Measurements from ENCODE around the gene POLDIP2. TPM values are rescaled to one million over a fixed set of nuclear protein-coding genes. Genes with fewer than 3 reads are reported as not detected.
A peak's percentile ranks its signal among the peaks of the same experiment; 100 is the strongest.

The POLDIP2 gene
- total and polyA plus RNA-seq, 2 donors (not counting 3 experiments of a cell fraction or from before 2014, with no cell fraction given) = 82.6 to 85.2 TPM

DNA sequence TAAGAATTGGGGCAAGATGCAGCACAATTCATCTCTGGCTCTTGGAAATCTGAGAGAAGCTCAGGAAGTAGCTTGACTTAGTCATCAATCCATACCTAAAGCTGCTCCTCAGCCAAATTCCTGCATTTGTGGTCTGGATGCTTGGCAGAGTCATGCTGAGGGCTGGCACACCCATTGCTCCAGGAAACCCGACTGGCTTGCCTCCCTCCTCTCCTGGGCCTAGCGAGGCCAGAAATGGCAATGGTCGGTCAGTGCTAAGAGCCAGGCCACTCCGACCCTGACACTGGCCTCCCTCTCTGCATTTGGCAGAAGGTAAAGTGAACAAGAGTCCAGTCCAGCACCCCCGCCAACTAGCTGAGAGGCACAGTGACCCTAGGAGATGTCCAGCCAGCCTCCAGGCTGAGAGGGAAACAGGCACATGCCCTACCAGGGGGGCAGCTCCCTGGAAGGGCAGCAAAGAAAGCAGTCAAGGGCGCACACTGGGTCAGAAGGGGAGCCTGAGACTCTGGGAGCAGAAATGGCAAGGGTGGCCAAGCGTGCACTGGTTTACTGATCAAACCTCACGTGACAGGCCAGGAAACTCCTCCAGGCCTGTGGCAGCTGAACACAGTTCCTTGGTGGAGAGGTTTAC lies 10.0 kb downstream of the POLDIP2 start:
- H3K27me3 ChIP-seq (ENCODE audit: control insufficient read depth in 2 of 2, insufficient read depth in 2 of 2, low read length in 2 of 2) = no peaks in the 10 kb centered on the region
- no peaks in the 10 kb centered on the region for H3K79me2 ChIP-seq (ENCODE audit: control insufficient read depth, insufficient read depth, low read length)
- peaks cover 32% of the 10 kb centered on the region for H3K4me1 ChIP-seq (ENCODE audit: control insufficient read depth, extremely low read depth, insufficient read depth, low read length)
- no peak overlapping the region for H3K4me3 ChIP-seq (replicated peaks in 1 of 3; ENCODE audit: insufficient read depth in 1 of 3, low read depth in 1 of 3, low read length in 3 of 3)
- H4K20me1 ChIP-seq (replicated peaks; ENCODE audit: control insufficient read depth, extremely low read depth, insufficient read depth, low read length) = no peaks in the 10 kb centered on the region
- TSS peak; percentile 29 for BruUV-seq (replicated peaks)
- peaks cover 22 to 38% of the 10 kb centered on the region in 2 experiments for H3K36me3 ChIP-seq (ENCODE audit: control insufficient read depth in 2 of 2, extremely low read depth in 1 of 2, insufficient read depth in 2 of 2, low read length in 2 of 2)
- peak overlapping the region; percentile 88 for H3K27ac ChIP-seq (ENCODE audit: insufficient read depth, low read depth, low read length)
- FAIRE-seq (peak; percentile 97), DNase-seq (ENCODE audit: low read depth, low spot score) (no peak)
- dilution Hi-C loops (cut with MboI; ENCODE audit: extremely low pct_ligation_motif_present, low sequenced_read_pairs) = no loop called here
- TF ChIP-seq JUN (IDR thresholded peaks at IDR 0.05; ENCODE audit: borderline replicate concordance, insufficient read depth, insufficient read length, low read depth) = peak; percentile 35
- no peak for TF ChIP-seq GATA2 (IDR thresholded peaks at IDR 0.05; ENCODE audit: insufficient read depth, insufficient read length, low read depth, low read length)
- TF ChIP-seq POLR2A (IDR thresholded peaks at IDR 0.05; ENCODE audit: low read depth, low read length) = peak; percentile 53
- TF ChIP-seq POLR2AphosphoS5 (IDR thresholded peaks at IDR 0.05; ENCODE audit: insufficient read depth, low read depth, low read length) = no peak
- TF ChIP-seq FOS (IDR thresholded peaks at IDR 0.05; ENCODE audit: borderline replicate concordance, insufficient read depth, low read length) = peak; percentile 51
- H3K9ac ChIP-seq (replicated peaks; ENCODE audit: extremely low read depth, insufficient read depth, low read length) = peak overlapping the region; percentile 60
- intact Hi-C loops (cut with micrococcal nuclease) = loop anchor here (1.0 to 2.0 kb wide), 6 partner anchors 9 to 542 kb away; partner anchors contain the start of genes LYRM9 and TMEM97
- POLR2A ChIA-PET = interaction anchor here (1.3 to 3.3 kb wide), 3 partner anchors 10 to 23 kb away, joined by 4 to 34 read pairs (median 13); partner anchors contain the start of genes IFT20, POLDIP2, SARM1 and TNFAIP1
- peak overlapping the region; percentile 39 for H3K4me2 ChIP-seq (ENCODE audit: insufficient read depth, low read length)
- no peaks in the 10 kb centered on the region for H3K9me3 ChIP-seq (replicated peaks; ENCODE audit: control insufficient read depth, insufficient read depth, low read length)
- CTCF ChIA-PET = interaction anchor here (0.9 to 3.9 kb wide), 11 partner anchors 9 to 587 kb away, joined by 3 to 31 read pairs (median 9); partner anchors contain the start of genes IFT20, LYRM9, POLDIP2 and TNFAIP1
- no peak overlapping the region for H2AFZ ChIP-seq (ENCODE audit: low read depth, low read length)
- no peaks in the 10 kb centered on the region for H3K9me1 ChIP-seq (replicated peaks; ENCODE audit: control insufficient read depth, extremely low read depth, insufficient read depth, low read length)

DNA sequence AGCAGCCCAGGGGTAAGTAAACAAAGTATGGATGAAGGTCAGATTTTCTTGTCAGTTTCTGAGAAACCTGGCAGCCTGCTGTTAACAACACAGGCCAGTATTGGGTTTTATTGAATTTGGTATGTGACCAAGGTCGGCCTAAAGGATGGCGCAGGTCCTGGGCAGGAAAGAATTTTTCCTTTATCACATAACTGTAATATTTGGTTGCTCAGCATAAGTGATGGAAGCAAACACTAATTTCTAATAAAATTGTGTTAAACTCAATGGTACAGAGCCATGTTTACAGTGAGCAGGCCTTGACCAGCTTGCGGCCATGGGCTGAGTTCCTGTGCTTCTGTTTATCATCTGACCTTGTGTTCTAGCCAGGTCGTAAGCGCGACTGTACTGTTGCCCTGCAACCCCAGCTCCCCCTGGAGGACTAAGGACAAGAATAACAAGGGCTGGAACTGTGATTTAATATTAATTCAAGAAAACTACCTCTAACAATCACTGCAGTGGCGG lies 10.5 kb downstream of the POLDIP2 start:
- FAIRE-seq = no peak
- no peak overlapping the region for H2AFZ ChIP-seq (ENCODE audit: low read depth, low read length)
- no peaks in the 10 kb centered on the region for H3K79me2 ChIP-seq (ENCODE audit: control insufficient read depth, insufficient read depth, low read length)
- dilution Hi-C loops (cut with MboI; ENCODE audit: extremely low pct_ligation_motif_present, low sequenced_read_pairs) = no loop called here
- peak overlapping the region; percentile 60 for H3K9ac ChIP-seq (replicated peaks; ENCODE audit: extremely low read depth, insufficient read depth, low read length)
- peaks cover 32% of the 10 kb centered on the region for H3K4me1 ChIP-seq (ENCODE audit: control insufficient read depth, extremely low read depth, insufficient read depth, low read length)
- no peaks in the 10 kb centered on the region for H4K20me1 ChIP-seq (replicated peaks; ENCODE audit: control insufficient read depth, extremely low read depth, insufficient read depth, low read length)
- H3K27ac ChIP-seq (ENCODE audit: insufficient read depth, low read depth, low read length) = peak overlapping the region; percentile 88
- TF ChIP-seq, protein P1, sequence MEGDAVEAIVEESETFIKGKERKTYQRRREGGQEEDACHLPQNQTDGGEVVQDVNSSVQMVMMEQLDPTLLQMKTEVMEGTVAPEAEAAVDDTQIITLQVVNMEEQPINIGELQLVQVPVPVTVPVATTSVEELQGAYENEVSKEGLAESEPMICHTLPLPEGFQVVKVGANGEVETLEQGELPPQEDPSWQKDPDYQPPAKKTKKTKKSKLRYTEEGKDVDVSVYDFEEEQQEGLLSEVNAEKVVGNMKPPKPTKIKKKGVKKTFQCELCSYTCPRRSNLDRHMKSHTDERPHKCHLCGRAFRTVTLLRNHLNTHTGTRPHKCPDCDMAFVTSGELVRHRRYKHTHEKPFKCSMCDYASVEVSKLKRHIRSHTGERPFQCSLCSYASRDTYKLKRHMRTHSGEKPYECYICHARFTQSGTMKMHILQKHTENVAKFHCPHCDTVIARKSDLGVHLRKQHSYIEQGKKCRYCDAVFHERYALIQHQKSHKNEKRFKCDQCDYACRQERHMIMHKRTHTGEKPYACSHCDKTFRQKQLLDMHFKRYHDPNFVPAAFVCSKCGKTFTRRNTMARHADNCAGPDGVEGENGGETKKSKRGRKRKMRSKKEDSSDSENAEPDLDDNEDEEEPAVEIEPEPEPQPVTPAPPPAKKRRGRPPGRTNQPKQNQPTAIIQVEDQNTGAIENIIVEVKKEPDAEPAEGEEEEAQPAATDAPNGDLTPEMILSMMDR (IDR thresholded peaks at IDR 0.05; ENCODE audit: extremely low read depth in 1 of 2, insufficient read depth in 1 of 2, low read depth in 1 of 2, low read length in 2 of 2) = peak; percentile 59 to 61
- no peak for TF ChIP-seq GATA2 (IDR thresholded peaks at IDR 0.05; ENCODE audit: insufficient read depth, insufficient read length, low read depth, low read length)
- peak overlapping the region; percentile 39 for H3K4me2 ChIP-seq (ENCODE audit: insufficient read depth, low read length)
- H3K9me3 ChIP-seq (replicated peaks; ENCODE audit: control insufficient read depth, insufficient read depth, low read length) = no peaks in the 10 kb centered on the region
- no peak overlapping the region for H3K4me3 ChIP-seq (replicated peaks in 1 of 3; ENCODE audit: insufficient read depth in 1 of 3, low read depth in 1 of 3, low read length in 3 of 3)
- DNase-seq (ENCODE audit: low read depth, low spot score) = peak; percentile 90
- intact Hi-C loops (cut with micrococcal nuclease) = loop anchor here (1.0 to 2.0 kb wide), 6 partner anchors 10 to 541 kb away; partner anchors contain the start of genes LYRM9 and TMEM97
- peaks cover 25 to 41% of the 10 kb centered on the region in 2 experiments for H3K36me3 ChIP-seq (ENCODE audit: control insufficient read depth in 2 of 2, extremely low read depth in 1 of 2, insufficient read depth in 2 of 2, low read length in 2 of 2)
- POLR2A ChIA-PET = interaction anchor here (1.3 to 3.3 kb wide), 3 partner anchors 10 to 24 kb away, joined by 4 to 34 read pairs (median 13); partner anchors contain the start of genes IFT20, POLDIP2, SARM1 and TNFAIP1
- CTCF ChIA-PET = interaction anchor here (0.6 to 3.9 kb wide), 12 partner anchors 9 to 587 kb away, joined by 3 to 31 read pairs (median 6); partner anchors contain the start of genes IFT20, LYRM9, POLDIP2 and TNFAIP1
- H3K9me1 ChIP-seq (replicated peaks; ENCODE audit: control insufficient read depth, extremely low read depth, insufficient read depth, low read length) = no peaks in the 10 kb centered on the region
- no TSS peak for BruUV-seq (replicated peaks)
- no peaks in the 10 kb centered on the region for H3K27me3 ChIP-seq (ENCODE audit: control insufficient read depth in 2 of 2, insufficient read depth in 2 of 2, low read length in 2 of 2)

Data from endothelial cell of umbilical vein (primary cell).